HFF-Myc (cell line): Measurements from ENCODE around the gene NR6A1.

Experiments used
- DNase-seq: peaks from one replicate; pipeline ENCODE4 v3.0.0-alpha.2; 2011; ENCODE audit warnings: low read depth; ENCODE audit errors: extremely low read depth
- H3K4me3 ChIP-seq: replicated peaks from 2 replicates; pipeline ENCODE4 v1.5.1; 2011; ENCODE audit warnings: low read depth, mild to moderate bottlenecking, control low read depth, low read length
- TF ChIP-seq, protein P1 (sequence below): IDR thresholded peaks from 2 replicates; pipeline ENCODE4 v1.5.1; 2012; ENCODE audit warnings: mild to moderate bottlenecking, low read depth, low read length, control low read depth; ENCODE audit errors: missing control alignments

NR6A1 gene

DNA sequence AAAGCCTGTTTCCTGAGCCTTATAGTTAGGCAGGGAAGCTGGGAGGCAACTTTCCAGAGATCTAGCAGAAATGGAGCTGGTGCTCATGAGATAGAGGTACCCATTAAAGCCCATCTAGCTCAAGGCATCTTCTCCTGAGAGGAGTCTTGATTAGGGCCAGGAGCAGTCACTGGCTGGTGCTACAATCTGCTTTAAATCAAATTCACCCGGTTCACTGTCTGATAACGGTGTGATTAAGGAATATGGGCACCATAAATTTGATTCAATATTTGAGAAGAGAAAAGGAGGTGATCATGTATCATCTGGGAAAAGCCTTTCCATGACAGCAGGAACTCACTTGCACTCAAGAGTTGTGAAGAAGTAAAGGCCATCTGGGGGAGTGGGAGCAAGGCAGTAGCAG is 240.0 kb downstream of the NR6A1 start:
- no peak for DNase-seq
- TF ChIP-seq, protein P1, sequence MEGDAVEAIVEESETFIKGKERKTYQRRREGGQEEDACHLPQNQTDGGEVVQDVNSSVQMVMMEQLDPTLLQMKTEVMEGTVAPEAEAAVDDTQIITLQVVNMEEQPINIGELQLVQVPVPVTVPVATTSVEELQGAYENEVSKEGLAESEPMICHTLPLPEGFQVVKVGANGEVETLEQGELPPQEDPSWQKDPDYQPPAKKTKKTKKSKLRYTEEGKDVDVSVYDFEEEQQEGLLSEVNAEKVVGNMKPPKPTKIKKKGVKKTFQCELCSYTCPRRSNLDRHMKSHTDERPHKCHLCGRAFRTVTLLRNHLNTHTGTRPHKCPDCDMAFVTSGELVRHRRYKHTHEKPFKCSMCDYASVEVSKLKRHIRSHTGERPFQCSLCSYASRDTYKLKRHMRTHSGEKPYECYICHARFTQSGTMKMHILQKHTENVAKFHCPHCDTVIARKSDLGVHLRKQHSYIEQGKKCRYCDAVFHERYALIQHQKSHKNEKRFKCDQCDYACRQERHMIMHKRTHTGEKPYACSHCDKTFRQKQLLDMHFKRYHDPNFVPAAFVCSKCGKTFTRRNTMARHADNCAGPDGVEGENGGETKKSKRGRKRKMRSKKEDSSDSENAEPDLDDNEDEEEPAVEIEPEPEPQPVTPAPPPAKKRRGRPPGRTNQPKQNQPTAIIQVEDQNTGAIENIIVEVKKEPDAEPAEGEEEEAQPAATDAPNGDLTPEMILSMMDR: no peak
- no peak overlapping the region for H3K4me3 ChIP-seq

DNA sequence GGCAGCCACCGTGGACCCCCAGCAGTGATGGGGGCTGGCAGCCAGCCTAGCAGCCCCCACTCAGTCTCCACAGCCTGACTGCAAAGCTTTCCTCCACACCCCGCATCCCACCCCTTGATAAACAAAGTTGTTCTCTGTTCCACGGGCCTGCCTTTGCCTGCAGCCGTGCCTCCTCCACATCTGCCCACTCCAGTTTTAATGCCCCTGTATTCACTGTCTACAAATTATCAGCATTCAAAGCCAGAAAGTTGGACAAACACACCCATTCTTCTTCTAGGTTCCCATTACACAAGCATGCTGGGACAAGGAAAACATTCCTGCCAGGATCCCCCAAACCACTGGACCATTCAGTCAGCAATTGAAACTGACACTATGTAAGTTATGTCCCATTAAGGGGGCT is 240.9 kb downstream of the NR6A1 start:
- DNase-seq: no peak
- H3K4me3 ChIP-seq: no peak overlapping the region
- TF ChIP-seq, protein P1: no peak

DNA sequence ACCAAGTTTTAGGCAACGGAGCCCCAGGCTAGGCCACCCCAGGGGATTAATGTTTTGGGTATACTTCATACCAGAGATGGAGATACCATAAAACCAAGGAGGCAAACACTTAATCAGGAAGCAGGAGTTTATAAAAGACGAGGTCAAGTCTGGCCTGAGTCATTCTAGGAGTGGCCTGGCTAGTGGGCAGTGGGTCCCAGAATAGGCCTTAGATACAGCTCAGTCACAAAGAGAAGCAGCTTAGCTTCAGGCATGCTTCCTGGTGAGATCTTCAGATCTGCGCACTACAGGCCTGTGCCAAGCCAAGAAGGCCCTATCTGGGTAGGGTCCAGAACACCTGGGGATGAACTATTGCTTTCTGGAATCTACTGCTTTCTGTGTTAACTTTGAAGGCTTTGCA is 243.3 kb downstream of the NR6A1 start:
- no peak overlapping the region for H3K4me3 ChIP-seq
- TF ChIP-seq, protein P1: no peak
- DNase-seq: no peak

DNA sequence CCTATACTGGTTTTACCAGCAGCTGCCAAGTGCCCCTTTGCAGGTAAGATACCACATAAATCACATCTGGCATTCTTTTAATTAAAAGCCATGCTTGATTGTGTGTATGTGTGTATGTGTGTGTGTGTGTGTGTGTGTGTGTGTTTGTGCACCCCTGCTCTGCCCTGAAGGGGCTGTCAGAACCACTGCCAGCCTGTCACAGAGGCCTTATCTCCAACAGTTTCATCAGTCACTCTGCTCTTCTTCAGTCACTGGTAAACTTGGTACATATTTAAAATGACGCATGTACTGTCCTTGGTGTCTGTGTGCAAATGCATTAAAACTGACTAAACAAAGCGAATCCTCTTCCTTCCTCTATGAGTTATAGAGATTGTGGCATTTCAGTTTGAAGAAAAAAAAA is 244.9 kb downstream of the NR6A1 start:
- DNase-seq: no peak
- no peak overlapping the region for H3K4me3 ChIP-seq
- TF ChIP-seq, protein P1: no peak

GRCh38 chr9:124522121-124523098 is 248.7 kb downstream of the NR6A1 start:
- no peak overlapping the region for H3K4me3 ChIP-seq
- DNase-seq: no peak
- TF ChIP-seq, protein P1: no peak

GRCh38 chr9:124521142-124521541 is 250.0 kb downstream of the NR6A1 start:
- H3K4me3 ChIP-seq: no peak overlapping the region
- TF ChIP-seq, protein P1: no peak
- no peak for DNase-seq
